ENCODE data around the gene GIGYF2.

The GIGYF2 gene

DNA sequence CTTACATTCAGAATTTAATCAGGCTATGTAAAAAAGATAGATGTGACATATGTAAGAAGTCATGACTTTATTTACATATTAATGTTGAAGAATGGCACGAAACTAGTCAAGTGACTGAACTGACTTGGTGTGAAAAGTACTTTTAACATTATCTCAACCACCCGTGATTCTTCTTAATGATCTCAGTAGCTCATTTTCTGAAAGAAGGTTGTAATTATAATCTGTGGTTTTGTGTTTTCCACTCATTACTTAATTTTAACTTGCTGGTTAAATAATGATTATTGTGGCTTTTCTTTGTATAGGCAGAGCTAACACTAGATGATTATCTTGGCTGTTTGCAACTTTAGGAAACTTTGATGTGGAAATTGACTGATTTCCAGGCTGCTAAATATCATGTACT, 60.8 kb downstream of the GIGYF2 start:
- TF ChIP-seq FOXP2 (optimal IDR thresholded peaks at IDR 0.05; ENCODE audit: borderline replicate concordance, extremely low read depth, extremely low read length, insufficient read depth), result no peak
- TF ChIP-seq SIN3A (IDR thresholded peaks at IDR 0.05; ENCODE audit: borderline replicate concordance, insufficient read depth, low read length), result no peak
- TF ChIP-seq TAF1 (IDR thresholded peaks at IDR 0.05; ENCODE audit: borderline replicate concordance, insufficient read depth, low read length), result no peak
- TF ChIP-seq POLR2AphosphoS5 (IDR thresholded peaks at IDR 0.05; ENCODE audit: low read depth, low read length), result no peak
- TF ChIP-seq, protein P1, sequence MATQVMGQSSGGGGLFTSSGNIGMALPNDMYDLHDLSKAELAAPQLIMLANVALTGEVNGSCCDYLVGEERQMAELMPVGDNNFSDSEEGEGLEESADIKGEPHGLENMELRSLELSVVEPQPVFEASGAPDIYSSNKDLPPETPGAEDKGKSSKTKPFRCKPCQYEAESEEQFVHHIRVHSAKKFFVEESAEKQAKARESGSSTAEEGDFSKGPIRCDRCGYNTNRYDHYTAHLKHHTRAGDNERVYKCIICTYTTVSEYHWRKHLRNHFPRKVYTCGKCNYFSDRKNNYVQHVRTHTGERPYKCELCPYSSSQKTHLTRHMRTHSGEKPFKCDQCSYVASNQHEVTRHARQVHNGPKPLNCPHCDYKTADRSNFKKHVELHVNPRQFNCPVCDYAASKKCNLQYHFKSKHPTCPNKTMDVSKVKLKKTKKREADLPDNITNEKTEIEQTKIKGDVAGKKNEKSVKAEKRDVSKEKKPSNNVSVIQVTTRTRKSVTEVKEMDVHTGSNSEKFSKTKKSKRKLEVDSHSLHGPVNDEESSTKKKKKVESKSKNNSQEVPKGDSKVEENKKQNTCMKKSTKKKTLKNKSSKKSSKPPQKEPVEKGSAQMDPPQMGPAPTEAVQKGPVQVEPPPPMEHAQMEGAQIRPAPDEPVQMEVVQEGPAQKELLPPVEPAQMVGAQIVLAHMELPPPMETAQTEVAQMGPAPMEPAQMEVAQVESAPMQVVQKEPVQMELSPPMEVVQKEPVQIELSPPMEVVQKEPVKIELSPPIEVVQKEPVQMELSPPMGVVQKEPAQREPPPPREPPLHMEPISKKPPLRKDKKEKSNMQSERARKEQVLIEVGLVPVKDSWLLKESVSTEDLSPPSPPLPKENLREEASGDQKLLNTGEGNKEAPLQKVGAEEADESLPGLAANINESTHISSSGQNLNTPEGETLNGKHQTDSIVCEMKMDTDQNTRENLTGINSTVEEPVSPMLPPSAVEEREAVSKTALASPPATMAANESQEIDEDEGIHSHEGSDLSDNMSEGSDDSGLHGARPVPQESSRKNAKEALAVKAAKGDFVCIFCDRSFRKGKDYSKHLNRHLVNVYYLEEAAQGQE (IDR thresholded peaks at IDR 0.05; ENCODE audit: insufficient read depth in 1 of 2, low read depth in 2 of 2, low read length in 2 of 2), result no peak

DNA sequence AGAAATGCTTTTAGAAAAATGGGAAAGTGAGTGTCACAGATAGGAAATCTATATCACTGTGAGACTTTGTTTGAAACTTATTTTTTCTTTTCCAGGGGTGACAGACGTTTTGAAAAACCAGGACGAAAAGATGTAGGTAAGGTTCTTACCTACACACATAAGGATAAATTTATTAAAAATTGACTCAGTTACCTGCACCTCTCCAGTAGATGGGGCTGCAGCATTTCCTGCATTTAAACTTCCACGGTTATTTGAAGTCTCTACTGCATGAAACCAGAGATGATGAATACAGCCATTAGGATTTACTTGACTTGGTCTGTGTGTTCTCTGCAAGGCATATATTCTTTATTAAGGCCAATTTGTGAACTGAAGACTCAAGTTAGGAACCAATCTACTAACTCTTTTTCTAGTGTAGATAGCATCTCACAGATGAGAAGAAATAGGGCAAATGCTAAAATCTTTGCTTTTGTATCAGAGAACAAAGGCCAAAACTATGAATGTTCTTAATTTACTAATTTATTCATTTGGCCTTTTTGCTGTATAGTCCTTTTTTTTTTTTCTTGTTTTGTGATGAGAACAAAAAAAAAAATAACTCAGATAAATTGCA, 64.3 kb downstream of the GIGYF2 start:
- TF ChIP-seq, protein P1 (IDR thresholded peaks at IDR 0.05; ENCODE audit: insufficient read depth in 1 of 2, low read depth in 2 of 2, low read length in 2 of 2), result no peak
- no peak for TF ChIP-seq FOXP2 (optimal IDR thresholded peaks at IDR 0.05; ENCODE audit: borderline replicate concordance, extremely low read depth, extremely low read length, insufficient read depth)
- TF ChIP-seq POLR2AphosphoS5 (IDR thresholded peaks at IDR 0.05; ENCODE audit: low read depth, low read length), result no peak
- TF ChIP-seq SIN3A (IDR thresholded peaks at IDR 0.05; ENCODE audit: borderline replicate concordance, insufficient read depth, low read length), result no peak
- TF ChIP-seq TAF1 (IDR thresholded peaks at IDR 0.05; ENCODE audit: borderline replicate concordance, insufficient read depth, low read length), result no peak

DNA sequence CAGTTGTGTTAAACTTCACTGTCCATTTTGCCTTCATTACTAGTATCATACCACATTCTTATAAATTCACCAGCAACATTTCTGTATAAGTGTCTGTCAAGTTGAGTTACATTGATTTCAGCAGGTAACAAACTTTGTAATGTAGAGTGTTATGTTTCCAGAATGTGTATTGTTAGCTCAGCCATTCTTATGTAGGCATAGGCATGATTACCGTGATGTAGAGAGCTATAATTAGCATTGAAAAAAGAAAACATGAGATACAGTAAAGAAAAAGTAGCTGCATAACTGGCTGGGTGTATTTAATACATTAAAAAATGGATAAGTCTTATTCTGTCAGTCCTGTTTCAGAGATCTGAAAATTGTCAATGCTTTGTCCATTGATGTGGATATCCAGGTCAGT, 70.7 kb downstream of the GIGYF2 start:
- TF ChIP-seq TAF1 (IDR thresholded peaks at IDR 0.05; ENCODE audit: borderline replicate concordance, insufficient read depth, low read length), result no peak
- no peak for TF ChIP-seq FOXP2 (optimal IDR thresholded peaks at IDR 0.05; ENCODE audit: borderline replicate concordance, extremely low read depth, extremely low read length, insufficient read depth)
- TF ChIP-seq SIN3A (IDR thresholded peaks at IDR 0.05; ENCODE audit: borderline replicate concordance, insufficient read depth, low read length), result no peak
- TF ChIP-seq, protein P1 (IDR thresholded peaks at IDR 0.05; ENCODE audit: insufficient read depth in 1 of 2, low read depth in 2 of 2, low read length in 2 of 2), result no peak
- TF ChIP-seq POLR2AphosphoS5 (IDR thresholded peaks at IDR 0.05; ENCODE audit: low read depth, low read length), result no peak

DNA sequence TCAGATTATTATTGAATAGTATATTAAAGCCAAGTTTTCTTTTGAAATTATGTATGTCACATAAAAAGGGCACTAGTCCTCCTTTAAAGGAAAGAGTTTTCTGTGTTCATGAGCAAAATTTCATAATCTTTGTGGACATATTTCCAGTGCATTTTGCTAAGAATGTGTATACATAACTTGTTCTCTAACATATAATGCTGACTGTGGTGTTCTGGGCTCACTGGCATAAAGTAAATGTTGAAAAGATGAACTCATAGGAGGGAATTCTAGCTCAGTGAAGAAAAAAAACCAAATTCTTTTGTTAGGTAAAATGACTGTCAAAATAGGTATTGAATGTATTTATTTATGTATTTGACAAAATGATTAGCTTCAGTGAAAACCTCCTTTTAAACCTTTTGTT, 73.1 kb downstream of the GIGYF2 start:
- TF ChIP-seq TAF1 (IDR thresholded peaks at IDR 0.05; ENCODE audit: borderline replicate concordance, insufficient read depth, low read length) (no peak), SIN3A (IDR thresholded peaks at IDR 0.05; ENCODE audit: borderline replicate concordance, insufficient read depth, low read length) (no peak), POLR2AphosphoS5 (IDR thresholded peaks at IDR 0.05; ENCODE audit: low read depth, low read length) (no peak), FOXP2 (optimal IDR thresholded peaks at IDR 0.05; ENCODE audit: borderline replicate concordance, extremely low read depth, extremely low read length, insufficient read depth) (no peak)
- TF ChIP-seq, protein P1 (IDR thresholded peaks at IDR 0.05; ENCODE audit: insufficient read depth in 1 of 2, low read depth in 2 of 2, low read length in 2 of 2), result no peak

All from PFSK-1 (cell line).